H1 (cell line): ENCODE results near the gene DHRS4L2. TPM values are rescaled to one million over a fixed set of nuclear protein-coding genes. Genes with fewer than 3 reads are reported as not detected.
"Not testable (repeated sequence)": the region's sequence is repeated elsewhere in the genome, so short reads cannot be mapped to it uniquely, and the experiment has no call there.

Experiments
- CTCF ChIA-PET: fragments of 300-600 bp; sonication (Branson Sonifier 250); formaldehyde crosslinking; loops from one replicate; lab custom pipeline; 2021; ENCODE audit not compliant: partially characterized antibody; lab: Charles Lee
- POLR2A ChIA-PET: fragments of 300-600 bp; sonication (Branson Sonifier 250); formaldehyde crosslinking; loops from one replicate; lab custom pipeline; 2021; ENCODE audit warnings: inconsistent platforms; ENCODE audit not compliant: partially characterized antibody; lab: Charles Lee
- DNase-seq, 2 experiments: peaks; one replicate each; pipeline versions ENCODE4 v3.0.0 to v3.0.0-alpha.2; 2010 to 2022; ENCODE audit warnings: low spot score in 2 of 2, low read depth in 1 of 2, mixed read lengths in 1 of 2
- FAIRE-seq: peaks from 2 replicates; lab custom pipeline; 2011; peaks lifted over from hg19 to GRCh38; lab: Jason Lieb, UNC
- H2AFZ ChIP-seq: 2 replicates; pipeline ENCODE4 v1.8.1; 2012; ENCODE audit warnings: low read length, inconsistent platforms
- H2AK5ac ChIP-seq: 2 replicates; pipeline ENCODE4 v1.6.1; 2013; ENCODE audit warnings: low read depth, low read length
- H2BK120ac ChIP-seq: replicated peaks from 2 replicates; pipeline ENCODE3; 2013; ENCODE audit warnings: low read depth, low read length, inconsistent platforms
- H2BK12ac ChIP-seq: 2 replicates; pipeline ENCODE4 v1.6.1; 2013; ENCODE audit warnings: low read depth, low read length
- H2BK15ac ChIP-seq: 2 replicates; pipeline ENCODE4 v1.6.1; 2013; ENCODE audit warnings: low read length
- H2BK20ac ChIP-seq: 2 replicates; pipeline ENCODE4 v1.6.1; 2013; ENCODE audit warnings: low read length
- H2BK5ac ChIP-seq: 2 replicates; pipeline ENCODE4 v1.6.1; 2013; ENCODE audit warnings: low read depth, low read length
- H3K14ac ChIP-seq: 2 replicates; pipeline ENCODE4 v1.6.1; 2013; ENCODE audit warnings: inconsistent platforms; ENCODE audit not compliant: insufficient read length
- H3K18ac ChIP-seq: 2 replicates; pipeline ENCODE4 v1.6.1; 2013; ENCODE audit warnings: low read length; ENCODE audit errors: extremely low read depth
- H3K23ac ChIP-seq: 2 replicates; pipeline ENCODE4 v1.6.1; 2013; ENCODE audit warnings: inconsistent platforms; ENCODE audit not compliant: insufficient read length
- H3K23me2 ChIP-seq: 2 replicates; pipeline ENCODE4 v1.6.1; 2013; ENCODE audit warnings: low read depth, low read length
- H3K27ac ChIP-seq: 2 replicates; pipeline ENCODE4 v1.6.1; 2011; ENCODE audit warnings: low read depth, low read length, inconsistent platforms
- H3K27me3 ChIP-seq, 4 experiments: replicated peaks in 1 of 4; 1 replicate in 1 of 4; 2 replicates in 3 of 4; pipeline versions ENCODE4 v1.6.1 to v1.8.1; 2011 to 2013; ENCODE audit warnings: low read length in 3 of 4, mild to moderate bottlenecking in 3 of 4, inconsistent platforms in 2 of 4, mixed read lengths in 2 of 4, moderate library complexity in 1 of 4; ENCODE audit not compliant: control insufficient read depth in 3 of 4, insufficient read depth in 3 of 4; ENCODE audit errors: extremely low read depth in 1 of 4
- H3K36me3 ChIP-seq, 4 experiments: 2 replicates each; pipeline versions ENCODE4 v1.6.1 to v1.8.1; 2011 to 2013; ENCODE audit warnings: mild to moderate bottlenecking in 4 of 4, low read length in 3 of 4, moderate library complexity in 2 of 4, control low read depth in 1 of 4, inconsistent platforms in 1 of 4; ENCODE audit not compliant: insufficient read depth in 4 of 4, control insufficient read depth in 2 of 4
- H3K4ac ChIP-seq: replicated peaks from 2 replicates; pipeline ENCODE3; 2013; ENCODE audit warnings: low read length, low read depth, mixed read lengths, inconsistent platforms; ENCODE audit not compliant: insufficient read length
- H3K4me1 ChIP-seq, 4 experiments: replicated peaks in 1 of 4; 1 replicate in 1 of 4; 2 replicates in 3 of 4; pipeline versions ENCODE4 v1.6.1 to v1.8.1; 2011 to 2013; ENCODE audit warnings: low read length in 3 of 4, inconsistent platforms in 2 of 4, mixed read lengths in 1 of 4; ENCODE audit not compliant: insufficient read depth in 4 of 4, control insufficient read depth in 3 of 4
- H3K4me2 ChIP-seq, 2 experiments: 2 replicates each; pipeline versions ENCODE4 v1.6.1 to v1.8.1; 2011 to 2013; ENCODE audit warnings: low read depth in 2 of 2, low read length in 2 of 2, control low read depth in 1 of 2, inconsistent platforms in 1 of 2, mild to moderate bottlenecking in 1 of 2; ENCODE audit not compliant: insufficient read depth in 1 of 2
- H3K4me3 ChIP-seq, 4 experiments: fragments of 200-600, 300-600 bp in 1 of 4; sonication (generic), shearing (Covaris generic), sonication (Bioruptor Twin) in 1 of 4; 2 replicates each; pipeline versions ENCODE4 v1.5.1 to v1.8.1; 2011 to 2016; ENCODE audit warnings: low read length in 4 of 4, low read depth in 3 of 4, control low read depth in 2 of 4, inconsistent platforms in 2 of 4, mild to moderate bottlenecking in 2 of 4, mixed read lengths in 1 of 4, moderate library complexity in 1 of 4; ENCODE audit not compliant: insufficient read depth in 2 of 4; ENCODE audit errors: extremely low read depth in 1 of 4
- H3K56ac ChIP-seq: replicated peaks from 2 replicates; pipeline ENCODE3; 2013; ENCODE audit warnings: low read depth, mild to moderate bottlenecking, mixed read lengths, low read length, inconsistent platforms; ENCODE audit not compliant: insufficient read length
- H3K79me1 ChIP-seq: 2 replicates; pipeline ENCODE4 v1.6.1; 2013; ENCODE audit warnings: low read depth, low read length, control low read depth
- H3K79me2 ChIP-seq, 2 experiments: 2 replicates each; pipeline versions ENCODE4 v1.6.1 to v1.8.1; 2012 to 2013; ENCODE audit warnings: low read length in 2 of 2, mild to moderate bottlenecking in 2 of 2, inconsistent platforms in 1 of 2; ENCODE audit not compliant: insufficient read depth in 2 of 2, control insufficient read depth in 1 of 2
- H3K9ac ChIP-seq, 4 experiments: replicated peaks in 1 of 4; 1 replicate in 1 of 4; 2 replicates in 3 of 4; pipeline versions ENCODE4 v1.6.1 to v1.8.1; 2011 to 2013; ENCODE audit warnings: low read depth in 3 of 4, low read length in 3 of 4, control low read depth in 2 of 4, mild to moderate bottlenecking in 2 of 4, moderate library complexity in 2 of 4, inconsistent platforms in 1 of 4; ENCODE audit errors: extremely low read depth in 1 of 4
- H3K9me3 ChIP-seq, 2 experiments: 2 replicates each; pipeline versions ENCODE4 v1.6.1 to v1.8.1; 2012 to 2013; ENCODE audit warnings: mild to moderate bottlenecking in 2 of 2, moderate library complexity in 2 of 2, control low read depth in 1 of 2, inconsistent platforms in 1 of 2, low read depth in 1 of 2, low read length in 1 of 2, mixed read lengths in 1 of 2; ENCODE audit not compliant: insufficient read depth in 2 of 2
- H4K20me1 ChIP-seq, 2 experiments: replicated peaks in 1 of 2; 2 replicates each; pipeline versions ENCODE3 to v1.8.1; 2011 to 2013; ENCODE audit warnings: inconsistent platforms in 2 of 2, low read length in 2 of 2, mild to moderate bottlenecking in 1 of 2; ENCODE audit not compliant: insufficient read depth in 2 of 2, control insufficient read depth in 1 of 2
- H4K5ac ChIP-seq: 2 replicates; pipeline ENCODE4 v1.6.1; 2013; ENCODE audit warnings: low read length, low read depth, mixed read lengths, inconsistent platforms; ENCODE audit not compliant: insufficient read length
- H4K8ac ChIP-seq: 2 replicates; pipeline ENCODE4 v1.8.0; 2013; ENCODE audit warnings: mild to moderate bottlenecking, moderate library complexity, low read length, inconsistent platforms; ENCODE audit not compliant: insufficient read depth; ENCODE audit errors: extremely low read depth
- H4K91ac ChIP-seq: replicated peaks from 2 replicates; pipeline ENCODE3; 2013; ENCODE audit warnings: low read length, mixed read lengths, inconsistent platforms; ENCODE audit not compliant: insufficient read length
- WGBS, 2 experiments: shearing (Covaris generic) in 1 of 2; methylation state at CpG; one replicate each; pipeline versions ENCODE4 v1.1.6 to v1.1.7; 2013 to 2015; ENCODE audit warnings: low lambda C conversion rate in 2 of 2, mixed read lengths in 2 of 2, inconsistent platforms in 1 of 2, low coverage in 1 of 2, missing lambda C conversion rate in 1 of 2; ENCODE audit not compliant: insufficient replicate concordance in 2 of 2, insufficient coverage in 1 of 2, insufficient read length in 1 of 2; ENCODE audit errors: extremely low coverage in 1 of 2, missing lambda C conversion rate in 1 of 2; 5-methylcytosine and 5-hydroxymethylcytosine counted together
- polyA plus RNA-seq, 7 experiments: library from polyadenylated mRNA; depleted of rRNA in 3 of 7; stranded (reverse) in 5 of 7; unstranded in 2 of 7; fragments of >200 nt in 5 of 7; fragments of 200-250 nt in 2 of 7; gene quantifications; 1 replicate in 5 of 7; 2 replicates in 1 of 7; 4 replicates in 1 of 7; pipeline versions ENCODE4 v1.2.1 to v1.2.3, GENCODE V29; 2011 to 2013; ENCODE audit warnings: missing spikeins in 2 of 7, mixed read lengths in 2 of 7
- total RNA-seq: library from RNA; stranded (reverse); fragmentation: NEBNext Ultra II Directional; extraction: Animal tissue kit (Norgen Biotek cat#: 25700); gene quantifications from 2 replicates; pipeline ENCODE4 v1.2.1, GENCODE V29; 2021

The DHRS4L2 gene
- total and polyA plus RNA-seq, 2 of the 8 experiments (the other 6 are each of a cell fraction or from before 2014, with no cell fraction given), result 12.3 to 15.4 TPM

- POLR2A ChIA-PET, H2AK5ac ChIP-seq, H3K18ac ChIP-seq, H3K23ac ChIP-seq, H2BK20ac ChIP-seq, H3K79me2 ChIP-seq, H3K4me2 ChIP-seq, H2AFZ ChIP-seq, H3K27ac ChIP-seq, H3K27me3 ChIP-seq, H4K8ac ChIP-seq, H3K36me3 ChIP-seq, H3K9ac ChIP-seq, H3K4me3 ChIP-seq, H2BK5ac ChIP-seq, H3K4me1 ChIP-seq, H4K91ac ChIP-seq, H2BK15ac ChIP-seq, H3K56ac ChIP-seq, H3K23me2 ChIP-seq, H2BK12ac ChIP-seq, FAIRE-seq, DNase-seq, H4K5ac ChIP-seq, H2BK120ac ChIP-seq, H3K9me3 ChIP-seq, H4K20me1 ChIP-seq, H3K14ac ChIP-seq, H3K4ac ChIP-seq, H3K79me1 ChIP-seq: not testable (repeated sequence)
- WGBS, 2 experiments, result 89% methylated on average over 1 of the region's 1 CpG; no CpG with 5 or more reads in 1 of the 2 experiments
- CTCF ChIA-PET, result interaction anchor here (1.2 to 1.4 kb wide), 2 partner anchors 24 to 37 kb away, joined by 4 read pairs; no protein-coding TSS in a partner anchor
These were observed 2.2 kb downstream of the DHRS4L2 start for GRCh38 chr14:23990961-23991360.

DNA sequence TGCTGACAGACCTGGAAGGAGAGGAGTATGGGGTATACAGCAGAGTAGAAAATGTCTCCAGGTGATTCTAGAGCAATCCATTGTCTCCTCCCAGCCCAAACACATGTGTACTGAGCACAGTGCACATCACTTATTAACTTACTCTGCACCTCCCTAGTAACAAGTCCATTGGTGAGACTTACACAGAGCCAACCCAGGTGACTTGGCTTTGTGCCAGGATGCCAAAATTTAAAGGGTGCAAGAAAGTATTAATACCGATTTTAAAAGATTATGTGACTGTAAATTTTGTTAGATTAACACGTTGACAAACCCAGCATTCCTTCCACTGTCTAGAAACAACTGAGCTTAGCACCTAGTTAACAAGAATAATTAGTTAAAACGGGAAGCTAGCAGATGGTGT is 4.3 kb downstream of the DHRS4L2 start:
- DNase-seq, H2BK20ac ChIP-seq, H3K27ac ChIP-seq, H2AFZ ChIP-seq, H3K4me3 ChIP-seq, H4K5ac ChIP-seq, H3K27me3 ChIP-seq, H3K79me2 ChIP-seq, H3K23me2 ChIP-seq, H2BK15ac ChIP-seq, H3K79me1 ChIP-seq, POLR2A ChIA-PET, H4K20me1 ChIP-seq, H3K4me1 ChIP-seq, H3K9ac ChIP-seq, H3K9me3 ChIP-seq, H2BK12ac ChIP-seq, H3K36me3 ChIP-seq, H2AK5ac ChIP-seq, H3K14ac ChIP-seq, H3K56ac ChIP-seq, H3K23ac ChIP-seq, H3K4me2 ChIP-seq, H3K4ac ChIP-seq, H4K8ac ChIP-seq, H4K91ac ChIP-seq, H2BK120ac ChIP-seq, H3K18ac ChIP-seq, FAIRE-seq, H2BK5ac ChIP-seq: not testable (repeated sequence)
- CTCF ChIA-PET, result interaction anchor here (1.1 kb wide), 1 partner anchor 116 kb away, joined by 3 read pairs; no protein-coding TSS in a partner anchor
- 76% methylated on average over 3 of the region's 3 CpGs; no CpG with 5 or more reads in 1 of the 2 experiments for WGBS, 2 experiments
